CD4-positive, alpha-beta T cell (primary cell): Measurements from ENCODE around the gene CD99. TPM values are rescaled to one million over a fixed set of nuclear protein-coding genes. Genes with fewer than 3 reads are reported as not detected.
"Not testable (repeated sequence)": the region's sequence is repeated elsewhere in the genome, so short reads cannot be mapped to it uniquely, and the experiment has no call there.

ENCODE experiments used
- ATAC-seq: fragments of 200-7000 bp; cut with Tn5 transposase; one replicate; pipeline ENCODE4 v1.10.0; 2022; ENCODE audit warnings: mild to moderate bottlenecking; ENCODE audit not compliant: poor library complexity
- CTCF ChIA-PET: fragments of 350-600 bp; sonication (Branson Sonifier 250); formaldehyde crosslinking; loops from one replicate; lab custom pipeline; 2021; ENCODE audit warnings: antibody characterized with exemption, inconsistent platforms; lab: Charles Lee
- POLR2A ChIA-PET: fragments of 350-600 bp; sonication (Branson Sonifier 250); formaldehyde crosslinking; loops from one replicate; lab custom pipeline; 2021; ENCODE audit warnings: antibody characterized with exemption, inconsistent platforms; lab: Charles Lee
- DNase-seq, 14 experiments: peaks; one replicate each; pipeline ENCODE4 v3.0.0-alpha.2; 2013 to 2020; ENCODE audit warnings: mixed read lengths in 2 of 14
- H3K27ac ChIP-seq, 2 donors: one replicate each; pipeline versions ENCODE4 v1.5.1 to v1.7.0; 2013; ENCODE audit warnings: low read length in 2 of 2, low read depth in 1 of 2, mild to moderate bottlenecking in 1 of 2
- H3K27me3 ChIP-seq, 2 experiments: 1 replicate in 1 of 2; 2 replicates in 1 of 2; pipeline versions ENCODE4 v1.6.1 to v1.7.0; 2013; ENCODE audit warnings: low read length in 2 of 2, control low read depth in 1 of 2, mild to moderate bottlenecking in 1 of 2, moderate library complexity in 1 of 2; ENCODE audit not compliant: insufficient read depth in 2 of 2, control insufficient read depth in 1 of 2
- H3K36me3 ChIP-seq: one replicate; pipeline ENCODE4 v1.6.1; 2013; ENCODE audit warnings: low read length, control low read depth; ENCODE audit not compliant: insufficient read depth
- H3K4me1 ChIP-seq: one replicate; pipeline ENCODE4 v1.6.1; 2013; ENCODE audit warnings: low read length, control low read depth; ENCODE audit not compliant: insufficient read depth
- H3K4me3 ChIP-seq: one replicate; pipeline ENCODE4 v1.5.1; 2013; ENCODE audit warnings: mild to moderate bottlenecking, low read length, moderate library complexity
- H3K9me3 ChIP-seq, 2 experiments: 1 replicate in 1 of 2; 2 replicates in 1 of 2; pipeline versions ENCODE4 v1.6.1 to v1.7.0; 2013; ENCODE audit warnings: low read length in 2 of 2, mild to moderate bottlenecking in 2 of 2, control low read depth in 1 of 2, moderate library complexity in 1 of 2; ENCODE audit not compliant: control insufficient read depth in 1 of 2, insufficient read depth in 1 of 2
- H3K27ac Mint-ChIP-seq: one replicate; pipeline ENCODE4 v1.8.0; 2020; ENCODE audit warnings: mixed read lengths
- H3K27me3 Mint-ChIP-seq: one replicate; pipeline ENCODE4 v1.8.0; 2021; ENCODE audit warnings: mixed read lengths
- H3K36me3 Mint-ChIP-seq: one replicate; pipeline ENCODE4 v1.8.0; 2021; ENCODE audit warnings: low read depth, mixed read lengths
- H3K4me1 Mint-ChIP-seq: one replicate; pipeline ENCODE4 v1.8.0; 2021; ENCODE audit warnings: low read depth, mixed read lengths
- H3K4me3 Mint-ChIP-seq: one replicate; pipeline ENCODE4 v1.8.0; 2020; ENCODE audit warnings: mild to moderate bottlenecking, mixed read lengths
- H3K9me3 Mint-ChIP-seq: one replicate; pipeline ENCODE4 v1.8.0; 2020; ENCODE audit warnings: mixed read lengths
- intact Hi-C, 2 experiments: fragments of 100-400 bp; cut with DNase I in 1 of 2; cut with micrococcal nuclease in 1 of 2; formaldehyde crosslinking; loops; one replicate each; pipeline versions ENCODE4 v1.15.1 to v1.9.0; 2023 to 2025; cut with DNase I, micrococcal nuclease
- total RNA-seq, 174 experiments: library from RNA in 2 of 174; stranded (reverse) in 2 of 174; gene quantifications; one replicate each; pipeline ENCODE4 v1.2.3 and lab custom pipeline; 2021 to 2026
- TF ChIP-seq, protein P1 (sequence below): fragments of 200-600 bp; IDR thresholded peaks from one replicate; pipeline ENCODE4 v1.8.0; 2022; ENCODE audit warnings: antibody characterized with exemption, mild to moderate bottlenecking

Gene CD99
- total RNA-seq, 2 experiments from 2014 or later, result 170 to 184 TPM

GRCh38 chrX:2756548-2756947 lies 65.5 kb downstream of the CD99 start:
- H3K27me3 ChIP-seq, result no peaks in the 10 kb centered on the region
- H3K9me3 ChIP-seq, result no peaks in the 10 kb centered on the region
- Mint-ChIP-seq H3K9me3 (no peaks in the 10 kb centered on the region), H3K4me1 (no peaks in the 10 kb centered on the region), H3K27me3 (peaks cover 20% of the 10 kb centered on the region), H3K36me3 (no peaks in the 10 kb centered on the region), H3K4me3 (no peak overlapping the region), H3K27ac (no peak overlapping the region)
- TF ChIP-seq, protein P1, sequence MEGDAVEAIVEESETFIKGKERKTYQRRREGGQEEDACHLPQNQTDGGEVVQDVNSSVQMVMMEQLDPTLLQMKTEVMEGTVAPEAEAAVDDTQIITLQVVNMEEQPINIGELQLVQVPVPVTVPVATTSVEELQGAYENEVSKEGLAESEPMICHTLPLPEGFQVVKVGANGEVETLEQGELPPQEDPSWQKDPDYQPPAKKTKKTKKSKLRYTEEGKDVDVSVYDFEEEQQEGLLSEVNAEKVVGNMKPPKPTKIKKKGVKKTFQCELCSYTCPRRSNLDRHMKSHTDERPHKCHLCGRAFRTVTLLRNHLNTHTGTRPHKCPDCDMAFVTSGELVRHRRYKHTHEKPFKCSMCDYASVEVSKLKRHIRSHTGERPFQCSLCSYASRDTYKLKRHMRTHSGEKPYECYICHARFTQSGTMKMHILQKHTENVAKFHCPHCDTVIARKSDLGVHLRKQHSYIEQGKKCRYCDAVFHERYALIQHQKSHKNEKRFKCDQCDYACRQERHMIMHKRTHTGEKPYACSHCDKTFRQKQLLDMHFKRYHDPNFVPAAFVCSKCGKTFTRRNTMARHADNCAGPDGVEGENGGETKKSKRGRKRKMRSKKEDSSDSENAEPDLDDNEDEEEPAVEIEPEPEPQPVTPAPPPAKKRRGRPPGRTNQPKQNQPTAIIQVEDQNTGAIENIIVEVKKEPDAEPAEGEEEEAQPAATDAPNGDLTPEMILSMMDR, result no peak
- intact Hi-C loops, result no loop called here
- ChIA-PET CTCF (no interaction called here), POLR2A (no interaction called here)
- H3K36me3 ChIP-seq, result no peaks in the 10 kb centered on the region
- no peak for DNase-seq
- no peak overlapping the region for H3K4me3 ChIP-seq
- H3K4me1 ChIP-seq, result no peaks in the 10 kb centered on the region
- no peak for ATAC-seq
- no peak overlapping the region for H3K27ac ChIP-seq

GRCh38 chrX:2761246-2761645 lies 70.2 kb downstream of the CD99 start:
- Mint-ChIP-seq H3K36me3 (no peaks in the 10 kb centered on the region), H3K27me3 (peaks cover 16% of the 10 kb centered on the region), H3K27ac (no peak overlapping the region), H3K4me1 (peaks cover 7% of the 10 kb centered on the region), H3K4me3 (no peak overlapping the region), H3K9me3 (no peaks in the 10 kb centered on the region)
- Histone ChIP-seq H3K27me3 (no peaks in the 10 kb centered on the region), H3K9me3 (no peaks in the 10 kb centered on the region), H3K27ac (no peak overlapping the region), H3K4me1 (no peaks in the 10 kb centered on the region), H3K4me3 (no peak overlapping the region), H3K36me3 (no peaks in the 10 kb centered on the region)
- DNase-seq (no peak), ATAC-seq (no peak)
- intact Hi-C loops, result no loop called here
- TF ChIP-seq, protein P1, result no peak
- ChIA-PET POLR2A (no interaction called here), CTCF (no interaction called here)

DNA sequence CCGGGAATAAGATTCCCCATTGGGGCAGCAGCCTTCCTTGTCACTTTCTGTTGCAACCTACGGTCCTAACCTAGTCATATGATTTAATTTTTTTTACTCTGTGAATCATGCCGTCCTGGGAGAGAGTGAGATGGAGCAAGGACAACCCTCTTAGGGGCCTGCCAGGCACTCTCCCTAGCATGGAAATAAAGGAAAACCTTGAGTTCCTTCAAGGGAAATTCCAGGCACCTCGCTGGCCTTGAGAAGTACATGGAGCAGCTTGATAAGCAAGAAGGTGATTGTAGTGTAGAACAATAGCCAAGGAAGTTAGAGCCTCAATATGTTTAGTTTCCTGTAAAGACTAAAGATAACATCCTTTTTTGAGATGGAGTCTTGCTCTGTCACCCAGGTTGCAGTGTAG lies 71.6 kb downstream of the CD99 start:
- H3K27me3 ChIP-seq, H3K36me3 ChIP-seq, ATAC-seq, H3K9me3 ChIP-seq, DNase-seq, H3K36me3 Mint-ChIP-seq, H3K9me3 Mint-ChIP-seq, intact Hi-C loops, POLR2A ChIA-PET, H3K4me1 ChIP-seq, H3K27ac ChIP-seq, H3K4me3 Mint-ChIP-seq, H3K4me3 ChIP-seq, CTCF ChIA-PET, H3K27me3 Mint-ChIP-seq, H3K27ac Mint-ChIP-seq, H3K4me1 Mint-ChIP-seq: not testable (repeated sequence)

- H3K4me3 ChIP-seq, H3K27ac Mint-ChIP-seq, H3K4me1 ChIP-seq, H3K36me3 ChIP-seq, H3K9me3 Mint-ChIP-seq, H3K27ac ChIP-seq, H3K4me3 Mint-ChIP-seq, H3K27me3 Mint-ChIP-seq, CTCF ChIA-PET, H3K27me3 ChIP-seq, POLR2A ChIA-PET, DNase-seq, H3K4me1 Mint-ChIP-seq, H3K36me3 Mint-ChIP-seq, H3K9me3 ChIP-seq, ATAC-seq, intact Hi-C loops: not testable (repeated sequence)
These were observed 73.9 kb downstream of the CD99 start for GRCh38 chrX:2764766-2765548.
